Activated naive CD8-positive, alpha-beta T cell treated with anti-CD3 and anti-CD28 coated beads, Interleukin-2, amount 10 ng/mL, durations not matched to agents 7 days and 5 days (primary cell): ENCODE measurements around the gene SSBP3. TPM values are rescaled to one million over a fixed set of nuclear protein-coding genes. Genes with fewer than 3 reads are reported as not detected.
A peak's percentile ranks its signal among the peaks of the same experiment; 100 is the strongest.

Source experiments
- ATAC-seq: fragments of 150-1000 bp; cut with Tn5 transposase; one replicate; pipeline ENCODE4 v1.10.0; 2021; ENCODE audit warnings: low read depth, moderate library complexity
- POLR2A ChIA-PET: fragments of 350-600 bp; sonication (Branson Sonifier 250); formaldehyde crosslinking; loops from one replicate; lab custom pipeline; 2021; ENCODE audit warnings: antibody characterized with exemption; lab: Charles Lee
- DNase-seq: peaks from one replicate; pipeline ENCODE4 v3.0.0; 2021
- H3K27ac Mint-ChIP-seq: one replicate; pipeline ENCODE4 v1.8.0; 2022; ENCODE audit warnings: mild to moderate bottlenecking, mixed read lengths
- H3K27me3 Mint-ChIP-seq: one replicate; pipeline ENCODE4 v1.8.0; 2022; ENCODE audit warnings: mild to moderate bottlenecking, moderate library complexity, mixed read lengths
- H3K36me3 Mint-ChIP-seq: one replicate; pipeline ENCODE4 v1.8.0; 2021; ENCODE audit warnings: mild to moderate bottlenecking, mixed read lengths
- H3K4me1 Mint-ChIP-seq: one replicate; pipeline ENCODE4 v1.8.0; 2021; ENCODE audit warnings: mixed read lengths
- H3K4me3 Mint-ChIP-seq: one replicate; pipeline ENCODE4 v1.8.0; 2022; ENCODE audit warnings: mild to moderate bottlenecking, moderate library complexity, mixed read lengths
- H3K9me3 Mint-ChIP-seq: one replicate; pipeline ENCODE4 v1.8.0; 2021; ENCODE audit warnings: mixed read lengths
- total RNA-seq, 2 experiments: library from RNA; stranded (reverse); gene quantifications; one replicate each; pipeline ENCODE4 v1.2.3, GENCODE V29; 2021

Gene SSBP3
- total RNA-seq, 2 experiments from 2014 or later = 109 to 126 TPM

GRCh38 chr1:54407404-54408146 is 1.4 kb upstream of the SSBP3 start:
- peak; percentile 20 for ATAC-seq
- Mint-ChIP-seq H3K27me3 (no peaks in the 10 kb centered on the region), H3K4me1 (peaks cover 59% of the 10 kb centered on the region), H3K36me3 (peaks cover 22% of the 10 kb centered on the region), H3K9me3 (no peaks in the 10 kb centered on the region), H3K4me3 (peak overlapping the region; percentile 91), H3K27ac (peak overlapping the region; percentile 84)
- DNase-seq = peak; percentile 56
- POLR2A ChIA-PET = interaction anchor here (0.5 to 4.8 kb wide), 13 partner anchors 11 to 354 kb away, joined by 3 to 92 read pairs (median 5); partner anchors contain the start of genes CYB5RL, MRPL37, TCEANC2 and TMEM59

- no peak for DNase-seq
- ATAC-seq = no peak
- peaks cover 60% of the 10 kb centered on the region for H3K4me1 Mint-ChIP-seq
- peak overlapping the region; percentile 84 for H3K27ac Mint-ChIP-seq
- H3K4me3 Mint-ChIP-seq = peak overlapping the region; percentile 91
- H3K9me3 Mint-ChIP-seq = no peaks in the 10 kb centered on the region
- POLR2A ChIA-PET = interaction anchor here (0.6 to 4.8 kb wide), 13 partner anchors 10 to 207 kb away, joined by 3 to 92 read pairs (median 5); partner anchors contain the start of genes CYB5RL and MRPL37
- H3K36me3 Mint-ChIP-seq = peaks cover 26% of the 10 kb centered on the region
- H3K27me3 Mint-ChIP-seq = no peaks in the 10 kb centered on the region
These were observed 885 bp upstream of the SSBP3 start for GRCh38 chr1:54407154-54407403.

GRCh38 chr1:54405898-54406293 is 298 bp downstream of the SSBP3 start:
- Mint-ChIP-seq H3K4me3 (peak overlapping the region; percentile 12), H3K9me3 (no peaks in the 10 kb centered on the region), H3K27me3 (no peaks in the 10 kb centered on the region), H3K4me1 (peaks cover 71% of the 10 kb centered on the region), H3K27ac (no peak overlapping the region), H3K36me3 (peaks cover 38% of the 10 kb centered on the region)
- DNase-seq = no peak
- ATAC-seq = no peak
- POLR2A ChIA-PET = interaction anchor here (0.7 to 4.8 kb wide), 8 partner anchors 9 to 136 kb away, joined by 3 to 92 read pairs (median 8); no protein-coding TSS in a partner anchor

GRCh38 chr1:54404939-54405897 is 976 bp downstream of the SSBP3 start:
- POLR2A ChIA-PET = interaction anchor here (0.9 to 4.8 kb wide), 5 partner anchors 9 to 119 kb away, joined by 3 to 92 read pairs (median 5); no protein-coding TSS in a partner anchor
- peak; percentile 56 for DNase-seq
- no peak for ATAC-seq

GRCh38 chr1:54404263-54404662 is 1.9 kb downstream of the SSBP3 start:
- POLR2A ChIA-PET = interaction anchor here (0.5 to 4.8 kb wide), 8 partner anchors 10 to 205 kb away, joined by 3 to 92 read pairs (median 4); partner anchors contain the start of genes CYB5RL and MRPL37
- H3K9me3 Mint-ChIP-seq = no peaks in the 10 kb centered on the region
- H3K27ac Mint-ChIP-seq = peak overlapping the region; percentile 74
- no peaks in the 10 kb centered on the region for H3K27me3 Mint-ChIP-seq
- DNase-seq (no peak), ATAC-seq (no peak)
- H3K4me3 Mint-ChIP-seq = peak overlapping the region; percentile 91
- H3K4me1 Mint-ChIP-seq = peaks cover 69% of the 10 kb centered on the region
- H3K36me3 Mint-ChIP-seq = peaks cover 46% of the 10 kb centered on the region

More at GRCh38 chr1:54404939-54405897, 976 bp downstream of the SSBP3 start:
- H3K4me1 Mint-ChIP-seq = peaks cover 71% of the 10 kb centered on the region
- H3K4me3 Mint-ChIP-seq = peak overlapping the region; percentile 91
- H3K27me3 Mint-ChIP-seq = no peaks in the 10 kb centered on the region
- no peaks in the 10 kb centered on the region for H3K9me3 Mint-ChIP-seq
- peaks cover 40% of the 10 kb centered on the region for H3K36me3 Mint-ChIP-seq
- H3K27ac Mint-ChIP-seq = peak overlapping the region; percentile 74

GRCh38 chr1:54403808-54404261 is 2.4 kb downstream of the SSBP3 start:
- ATAC-seq (no peak), DNase-seq (peak; percentile 43)
- H3K27ac Mint-ChIP-seq = peak overlapping the region; percentile 74
- no peaks in the 10 kb centered on the region for H3K9me3 Mint-ChIP-seq
- H3K4me1 Mint-ChIP-seq = peaks cover 66% of the 10 kb centered on the region
- H3K4me3 Mint-ChIP-seq = peak overlapping the region; percentile 91
- POLR2A ChIA-PET = interaction anchor here (0.5 to 4.8 kb wide), 7 partner anchors 9 to 204 kb away, joined by 3 to 92 read pairs (median 3); partner anchors contain the start of genes CYB5RL and MRPL37
- H3K36me3 Mint-ChIP-seq = peaks cover 51% of the 10 kb centered on the region
- H3K27me3 Mint-ChIP-seq = no peaks in the 10 kb centered on the region

- H3K27me3 Mint-ChIP-seq = no peaks in the 10 kb centered on the region
- H3K4me1 Mint-ChIP-seq = peaks cover 64% of the 10 kb centered on the region
- peak overlapping the region; percentile 91 for H3K4me3 Mint-ChIP-seq
- H3K36me3 Mint-ChIP-seq = peaks cover 55% of the 10 kb centered on the region
- POLR2A ChIA-PET = interaction anchor here (0.6 to 4.8 kb wide), 5 partner anchors 22 to 204 kb away, joined by 3 to 92 read pairs (median 4); partner anchors contain the start of genes CYB5RL and MRPL37
- DNase-seq (no peak), ATAC-seq (no peak)
- peak overlapping the region; percentile 74 for H3K27ac Mint-ChIP-seq
- no peaks in the 10 kb centered on the region for H3K9me3 Mint-ChIP-seq
These were observed 2.8 kb downstream of the SSBP3 start for GRCh38 chr1:54403405-54403804.

- ATAC-seq (no peak), DNase-seq (no peak)
- Mint-ChIP-seq H3K36me3 (peaks cover 58% of the 10 kb centered on the region), H3K4me1 (peaks cover 59% of the 10 kb centered on the region), H3K4me3 (peak overlapping the region; percentile 91), H3K9me3 (no peaks in the 10 kb centered on the region), H3K27me3 (no peaks in the 10 kb centered on the region), H3K27ac (no peak overlapping the region)
- POLR2A ChIA-PET = interaction anchor here (0.8 kb wide), 2 partner anchors 74 to 118 kb away, joined by 3 read pairs; no protein-coding TSS in a partner anchor
These were observed 3.3 kb downstream of the SSBP3 start for GRCh38 chr1:54402896-54403295.

- H3K9me3 Mint-ChIP-seq = no peaks in the 10 kb centered on the region
- ATAC-seq = no peak
- H3K27ac Mint-ChIP-seq = no peak overlapping the region
- peaks cover 54% of the 10 kb centered on the region for H3K4me1 Mint-ChIP-seq
- peaks cover 62% of the 10 kb centered on the region for H3K36me3 Mint-ChIP-seq
- H3K4me3 Mint-ChIP-seq = peak overlapping the region; percentile 37
- H3K27me3 Mint-ChIP-seq = no peaks in the 10 kb centered on the region
- no peak for DNase-seq
- POLR2A ChIA-PET = interaction anchor here (0.8 kb wide), 1 partner anchor 117 kb away, joined by 3 read pairs; no protein-coding TSS in a partner anchor
These were observed 4.4 kb downstream of the SSBP3 start for GRCh38 chr1:54401799-54402198.

GRCh38 chr1:54400329-54400728 is 5.9 kb downstream of the SSBP3 start:
- Mint-ChIP-seq H3K9me3 (no peaks in the 10 kb centered on the region), H3K4me1 (peaks cover 58% of the 10 kb centered on the region), H3K36me3 (peaks cover 66% of the 10 kb centered on the region), H3K27me3 (no peaks in the 10 kb centered on the region), H3K4me3 (peak overlapping the region; percentile 0), H3K27ac (no peak overlapping the region)
- DNase-seq = no peak
- no peak for ATAC-seq
- POLR2A ChIA-PET = no interaction called here

- Mint-ChIP-seq H3K9me3 (no peaks in the 10 kb centered on the region), H3K27ac (no peak overlapping the region), H3K4me3 (no peak overlapping the region), H3K4me1 (peaks cover 57% of the 10 kb centered on the region), H3K27me3 (no peaks in the 10 kb centered on the region), H3K36me3 (peaks cover 68% of the 10 kb centered on the region)
- no peak for ATAC-seq
- no peak for DNase-seq
- POLR2A ChIA-PET = no interaction called here
These were observed 6.4 kb downstream of the SSBP3 start for GRCh38 chr1:54399765-54400164.

GRCh38 chr1:54398963-54399528 is 7.1 kb downstream of the SSBP3 start:
- POLR2A ChIA-PET = no interaction called here
- no peak for ATAC-seq
- H3K4me3 Mint-ChIP-seq = no peak overlapping the region

More at GRCh38 chr1:54398963-54399528, 7.1 kb downstream of the SSBP3 start:
- no peak overlapping the region for H3K27ac Mint-ChIP-seq
- H3K4me1 Mint-ChIP-seq = peaks cover 49% of the 10 kb centered on the region
- H3K9me3 Mint-ChIP-seq = no peaks in the 10 kb centered on the region
- H3K27me3 Mint-ChIP-seq = no peaks in the 10 kb centered on the region
- peaks cover 66% of the 10 kb centered on the region for H3K36me3 Mint-ChIP-seq
- DNase-seq = no peak
